ENCODE results near the gene RNF26.

Gene RNF26

DNA sequence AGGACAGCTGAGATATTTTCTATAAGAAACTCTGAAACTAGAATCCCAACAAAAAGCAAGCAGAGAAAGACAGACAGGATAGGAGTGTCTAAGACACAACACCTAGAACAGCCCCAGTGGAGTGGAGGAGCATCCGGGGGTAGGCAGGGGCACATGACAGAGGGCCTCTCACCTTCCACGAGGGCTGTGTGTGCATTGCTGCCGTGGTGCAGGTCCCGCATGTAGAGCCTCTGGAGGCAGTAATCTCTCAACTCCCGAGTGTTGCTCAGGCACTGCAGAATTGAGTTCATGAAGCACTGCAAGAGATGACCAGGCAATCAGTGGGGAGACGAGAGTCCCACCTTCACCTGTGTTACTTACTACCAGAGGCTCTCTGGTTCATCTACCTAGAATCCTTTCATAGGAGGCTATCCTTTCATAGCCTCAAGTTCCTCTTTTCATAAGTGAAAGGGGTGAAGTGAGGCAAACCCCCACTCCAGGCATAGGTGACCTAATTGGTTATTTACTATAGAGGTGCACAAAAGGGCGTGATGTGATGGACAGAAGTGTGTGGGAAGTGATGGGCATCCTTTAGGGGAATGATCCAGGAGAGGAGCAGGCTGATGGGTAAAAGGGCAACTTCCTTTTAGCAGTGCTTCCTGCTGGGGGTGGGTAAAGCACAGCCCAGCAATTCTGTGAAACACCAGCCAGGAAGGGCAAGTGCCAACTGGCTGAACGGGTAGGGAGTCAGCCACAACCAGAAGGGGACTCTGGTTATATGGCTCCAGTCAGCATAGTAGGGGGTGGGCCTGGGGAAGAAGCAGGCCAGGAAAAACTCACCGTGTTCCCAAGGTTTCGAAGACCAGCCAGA is 25.3 kb downstream of the RNF26 start:
- TF ChIP-seq SUZ12 (IDR thresholded peaks at IDR 0.05; ENCODE audit: extremely low read depth, insufficient read depth, insufficient read length): no peak
- no peak for TF ChIP-seq YY1 (IDR thresholded peaks at IDR 0.05; ENCODE audit: insufficient read depth, insufficient read length)
- no peak for TF ChIP-seq ZNF274 (IDR thresholded peaks at IDR 0.05; ENCODE audit: low read depth, low read length)
- peaks cover 21% of the 10 kb centered on the region for H3K36me3 ChIP-seq (ENCODE audit: insufficient read depth, insufficient read length, low read length)
- H3K4me1 ChIP-seq (ENCODE audit: insufficient read depth, insufficient read length): peaks cover 7% of the 10 kb centered on the region
- DNase-seq (ENCODE audit: low read depth, low spot score): no peak
- no peak overlapping the region for H3K9ac ChIP-seq (ENCODE audit: insufficient read length, low read depth)
- peaks cover 25% of the 10 kb centered on the region for H3K27me3 ChIP-seq (ENCODE audit: insufficient read depth, insufficient read length)
- no peaks in the 10 kb centered on the region for H3K9me3 ChIP-seq (ENCODE audit: insufficient read depth, low read length)
- H3K4me3 ChIP-seq (ENCODE audit: insufficient read length, low read depth): no peak overlapping the region

- no peaks in the 10 kb centered on the region for H3K9me3 ChIP-seq (ENCODE audit: insufficient read depth, low read length)
- peaks cover 33% of the 10 kb centered on the region for H3K27me3 ChIP-seq (ENCODE audit: insufficient read depth, insufficient read length)
- TF ChIP-seq YY1 (IDR thresholded peaks at IDR 0.05; ENCODE audit: insufficient read depth, insufficient read length) (no peak), ZNF274 (IDR thresholded peaks at IDR 0.05; ENCODE audit: low read depth, low read length) (no peak), SUZ12 (IDR thresholded peaks at IDR 0.05; ENCODE audit: extremely low read depth, insufficient read depth, insufficient read length) (no peak)
- peaks cover 13% of the 10 kb centered on the region for H3K4me1 ChIP-seq (ENCODE audit: insufficient read depth, insufficient read length)
- H3K36me3 ChIP-seq (ENCODE audit: insufficient read depth, insufficient read length, low read length): peaks cover 21% of the 10 kb centered on the region
- DNase-seq (ENCODE audit: low read depth, low spot score): no peak
- H3K9ac ChIP-seq (ENCODE audit: insufficient read length, low read depth): no peak overlapping the region
- peak overlapping the region; percentile 11 for H3K4me3 ChIP-seq (ENCODE audit: insufficient read length, low read depth)
Measured at GRCh38 chr11:119361056-119361787, 26.9 kb downstream of the RNF26 start.

- DNase-seq (ENCODE audit: low read depth, low spot score): no peak
- Histone ChIP-seq H3K9me3 (ENCODE audit: insufficient read depth, low read length) (no peaks in the 10 kb centered on the region), H3K9ac (ENCODE audit: insufficient read length, low read depth) (no peak overlapping the region), H3K4me1 (ENCODE audit: insufficient read depth, insufficient read length) (peaks cover 13% of the 10 kb centered on the region), H3K4me3 (ENCODE audit: insufficient read length, low read depth) (no peak overlapping the region), H3K36me3 (ENCODE audit: insufficient read depth, insufficient read length, low read length) (peaks cover 21% of the 10 kb centered on the region), H3K27me3 (ENCODE audit: insufficient read depth, insufficient read length) (peaks cover 33% of the 10 kb centered on the region)
- TF ChIP-seq ZNF274 (IDR thresholded peaks at IDR 0.05; ENCODE audit: low read depth, low read length) (no peak), YY1 (IDR thresholded peaks at IDR 0.05; ENCODE audit: insufficient read depth, insufficient read length) (no peak), SUZ12 (IDR thresholded peaks at IDR 0.05; ENCODE audit: extremely low read depth, insufficient read depth, insufficient read length) (no peak)
Measured at GRCh38 chr11:119361941-119362725, 27.8 kb downstream of the RNF26 start.

GRCh38 chr11:119362741-119363080 is 28.4 kb downstream of the RNF26 start:
- peaks cover 14% of the 10 kb centered on the region for H3K4me1 ChIP-seq (ENCODE audit: insufficient read depth, insufficient read length)
- no peaks in the 10 kb centered on the region for H3K9me3 ChIP-seq (ENCODE audit: insufficient read depth, low read length)
- DNase-seq (ENCODE audit: low read depth, low spot score): no peak
- H3K36me3 ChIP-seq (ENCODE audit: insufficient read depth, insufficient read length, low read length): peaks cover 17% of the 10 kb centered on the region
- H3K9ac ChIP-seq (ENCODE audit: insufficient read length, low read depth): peak overlapping the region; percentile 21
- TF ChIP-seq SUZ12 (IDR thresholded peaks at IDR 0.05; ENCODE audit: extremely low read depth, insufficient read depth, insufficient read length) (no peak), ZNF274 (IDR thresholded peaks at IDR 0.05; ENCODE audit: low read depth, low read length) (no peak), YY1 (IDR thresholded peaks at IDR 0.05; ENCODE audit: insufficient read depth, insufficient read length) (no peak)
- no peak overlapping the region for H3K4me3 ChIP-seq (ENCODE audit: insufficient read length, low read depth)
- peaks cover 28% of the 10 kb centered on the region for H3K27me3 ChIP-seq (ENCODE audit: insufficient read depth, insufficient read length)

GRCh38 chr11:119363081-119363850 is 28.9 kb downstream of the RNF26 start:
- no peak for DNase-seq (ENCODE audit: low read depth, low spot score)
- Histone ChIP-seq H3K9me3 (ENCODE audit: insufficient read depth, low read length) (no peaks in the 10 kb centered on the region), H3K4me1 (ENCODE audit: insufficient read depth, insufficient read length) (peaks cover 20% of the 10 kb centered on the region), H3K4me3 (ENCODE audit: insufficient read length, low read depth) (peak overlapping the region; percentile 15), H3K27me3 (ENCODE audit: insufficient read depth, insufficient read length) (peaks cover 24% of the 10 kb centered on the region), H3K9ac (ENCODE audit: insufficient read length, low read depth) (peak overlapping the region; percentile 50), H3K36me3 (ENCODE audit: insufficient read depth, insufficient read length, low read length) (peaks cover 14% of the 10 kb centered on the region)
- TF ChIP-seq ZNF274 (IDR thresholded peaks at IDR 0.05; ENCODE audit: low read depth, low read length) (no peak), YY1 (IDR thresholded peaks at IDR 0.05; ENCODE audit: insufficient read depth, insufficient read length) (no peak), SUZ12 (IDR thresholded peaks at IDR 0.05; ENCODE audit: extremely low read depth, insufficient read depth, insufficient read length) (no peak)

DNA sequence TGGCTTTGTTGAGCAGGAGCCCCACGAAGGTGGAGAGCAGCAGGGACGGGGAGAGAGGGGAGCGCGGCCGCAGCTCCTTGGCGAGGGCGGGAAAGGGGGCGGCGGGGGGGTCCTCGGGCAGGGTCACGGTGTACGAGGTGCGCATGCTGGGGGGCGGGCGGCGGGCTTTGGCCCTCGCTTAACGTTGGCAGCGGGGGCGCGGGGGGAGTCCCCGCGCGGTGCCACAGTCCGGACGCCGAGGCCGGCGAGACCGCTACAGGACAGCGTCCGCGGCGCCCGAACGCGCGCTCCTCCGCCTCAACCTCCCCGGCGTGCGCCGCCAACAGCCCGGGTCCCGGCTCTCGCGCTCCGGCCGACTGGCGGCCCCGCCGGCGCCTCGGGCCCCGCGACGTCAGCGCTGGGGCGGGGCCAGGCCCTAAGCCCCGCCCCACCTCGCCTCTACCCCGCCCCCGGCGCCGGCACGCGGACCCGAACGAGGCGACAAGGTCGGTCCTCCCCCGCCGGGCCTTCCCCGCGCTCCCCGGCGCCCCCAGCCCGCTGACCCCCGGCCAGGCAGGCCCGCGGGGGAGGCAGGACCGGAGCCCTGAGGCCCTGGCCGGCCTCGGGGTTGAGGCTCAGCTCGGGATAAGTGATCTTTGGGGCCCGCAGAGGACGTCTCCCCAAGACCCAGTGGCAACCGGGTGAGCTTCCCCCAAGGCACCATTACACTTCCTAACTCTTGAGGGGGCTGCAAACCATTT is 29.7 kb downstream of the RNF26 start:
- TF ChIP-seq SUZ12 (IDR thresholded peaks at IDR 0.05; ENCODE audit: extremely low read depth, insufficient read depth, insufficient read length): no peak
- no peak for TF ChIP-seq ZNF274 (IDR thresholded peaks at IDR 0.05; ENCODE audit: low read depth, low read length)
- no peak for TF ChIP-seq YY1 (IDR thresholded peaks at IDR 0.05; ENCODE audit: insufficient read depth, insufficient read length)
- Histone ChIP-seq H3K9me3 (ENCODE audit: insufficient read depth, low read length) (no peaks in the 10 kb centered on the region), H3K4me3 (ENCODE audit: insufficient read length, low read depth) (peak overlapping the region; percentile 15), H3K36me3 (ENCODE audit: insufficient read depth, insufficient read length, low read length) (peaks cover 8% of the 10 kb centered on the region), H3K4me1 (ENCODE audit: insufficient read depth, insufficient read length) (peaks cover 24% of the 10 kb centered on the region), H3K27me3 (ENCODE audit: insufficient read depth, insufficient read length) (peaks cover 24% of the 10 kb centered on the region), H3K9ac (ENCODE audit: insufficient read length, low read depth) (no peak overlapping the region)
- DNase-seq (ENCODE audit: low read depth, low spot score): no peak

All from NT2/D1 (cell line).